H1 (cell line): ENCODE data around the gene YPEL4. TPM values are rescaled to one million over a fixed set of nuclear protein-coding genes. Genes with fewer than 3 reads are reported as not detected.
A peak's percentile ranks its signal among the peaks of the same experiment; 100 is the strongest.

ENCODE experiments used
- BACH1 ChIP-seq: IDR thresholded peaks from 2 replicates; pipeline ENCODE4 v1.6.1; 2012; ENCODE audit warnings: low read length, improper control_type of control experiment
- CEBPB ChIP-seq: IDR thresholded peaks from 2 replicates; pipeline ENCODE4 v1.6.1; 2012; ENCODE audit warnings: low read depth, low read length
- CHD2 ChIP-seq: IDR thresholded peaks from 2 replicates; pipeline ENCODE4 v1.6.1; 2012; ENCODE audit warnings: low read length, improper control_type of control experiment
- CREB1 ChIP-seq: IDR thresholded peaks from 2 replicates; pipeline ENCODE4 v1.6.1; 2012; ENCODE audit warnings: inconsistent platforms
- FOSL1 ChIP-seq: IDR thresholded peaks from 2 replicates; pipeline ENCODE4 v1.6.1; 2011; ENCODE audit warnings: mild to moderate bottlenecking, low read depth, low read length, moderate library complexity; ENCODE audit not compliant: insufficient read depth
- HDAC2 ChIP-seq, 2 experiments: fragments of 300-600 bp in 1 of 2; sonication (generic) in 1 of 2; IDR thresholded peaks; 2 replicates each; pipeline ENCODE4 v1.6.1; 2011 to 2012; ENCODE audit warnings: low read depth in 2 of 2, low read length in 2 of 2, mild to moderate bottlenecking in 2 of 2, moderate library complexity in 2 of 2, borderline replicate concordance in 1 of 2, inconsistent platforms in 1 of 2
- JUN ChIP-seq: IDR thresholded peaks from 2 replicates; pipeline ENCODE4 v1.6.1; 2011; ENCODE audit warnings: low read depth, mild to moderate bottlenecking, improper control_type of control experiment, low read length
- JUND ChIP-seq: IDR thresholded peaks from 2 replicates; pipeline ENCODE4 v1.6.1; 2011; ENCODE audit warnings: mild to moderate bottlenecking, improper control_type of control experiment, low read length
- KDM1A ChIP-seq: fragments of 200-600, 300-600 bp; sonication (generic); IDR thresholded peaks from 2 replicates; pipeline ENCODE4 v1.7.1; 2016; ENCODE audit warnings: mild to moderate bottlenecking, low read length, borderline replicate concordance
- KDM4A ChIP-seq: IDR thresholded peaks from one replicate; pipeline ENCODE4 v1.7.1; 2012; ENCODE audit warnings: low read depth, mild to moderate bottlenecking, moderate library complexity, low read length, inconsistent platforms; ENCODE audit not compliant: severe bottlenecking
- MAFK ChIP-seq: IDR thresholded peaks from 2 replicates; pipeline ENCODE4 v1.6.1; 2012; ENCODE audit warnings: low read depth, mild to moderate bottlenecking, improper control_type of control experiment, low read length
- NANOG ChIP-seq: IDR thresholded peaks from 2 replicates; pipeline ENCODE4 v1.6.1; 2011; ENCODE audit warnings: low read length, low read depth, mild to moderate bottlenecking, inconsistent platforms; ENCODE audit not compliant: insufficient read depth, poor library complexity, severe bottlenecking
- PHF8 ChIP-seq: fragments of 200-600 bp; sonication (generic); conservative IDR thresholded peaks from 2 replicates; pipeline ENCODE4 v1.7.1; 2012; ENCODE audit warnings: low read depth, mild to moderate bottlenecking, inconsistent platforms, low read length, moderate library complexity
- POU5F1 ChIP-seq: IDR thresholded peaks from 2 replicates; pipeline ENCODE4 v1.6.1; 2011; ENCODE audit warnings: low read depth, mild to moderate bottlenecking, low read length, moderate library complexity
- RAD21 ChIP-seq, 2 experiments: IDR thresholded peaks in 1 of 2; conservative IDR thresholded peaks in 1 of 2; 2 replicates each; pipeline ENCODE4 v1.6.1; 2011; ENCODE audit warnings: low read depth in 2 of 2, low read length in 2 of 2, improper control_type of control experiment in 1 of 2, inconsistent platforms in 1 of 2, mild to moderate bottlenecking in 1 of 2, moderate library complexity in 1 of 2
- RFX5 ChIP-seq: IDR thresholded peaks from 2 replicates; pipeline ENCODE4 v1.6.1; 2011; ENCODE audit warnings: low read depth, low read length, improper control_type of control experiment, borderline replicate concordance
- RNF2 ChIP-seq: fragments of 200-900, 300-1000 bp; sonication (generic); IDR thresholded peaks from 2 replicates; pipeline ENCODE4 v1.7.1; 2016; ENCODE audit warnings: borderline replicate concordance, low read depth, mild to moderate bottlenecking, antibody characterized with exemption, low read length; ENCODE audit not compliant: poor library complexity, severe bottlenecking; ENCODE audit errors: missing control alignments
- SIN3A ChIP-seq, 2 experiments: IDR thresholded peaks in 1 of 2; conservative IDR thresholded peaks in 1 of 2; 2 replicates each; pipeline ENCODE4 v1.6.1; 2011 to 2012; ENCODE audit warnings: low read length in 2 of 2, improper control_type of control experiment in 1 of 2, low read depth in 1 of 2, mild to moderate bottlenecking in 1 of 2
- SIRT6 ChIP-seq: IDR thresholded peaks from one replicate; pipeline ENCODE4 v1.7.1; 2012; ENCODE audit warnings: low read length, inconsistent platforms
- SP4 ChIP-seq: IDR thresholded peaks from 2 replicates; pipeline ENCODE4 v1.6.1; 2012; ENCODE audit warnings: low read length, inconsistent platforms
- TAF1 ChIP-seq: IDR thresholded peaks from 2 replicates; pipeline ENCODE4 v1.6.1; 2011; ENCODE audit warnings: mild to moderate bottlenecking, low read depth, low read length
- TEAD4 ChIP-seq: IDR thresholded peaks from 2 replicates; pipeline ENCODE4 v1.6.1; 2012; ENCODE audit warnings: low read depth, low read length, inconsistent platforms, mixed read lengths
- YY1 ChIP-seq: IDR thresholded peaks from 2 replicates; pipeline ENCODE4 v1.6.1; 2011; ENCODE audit warnings: low read depth, mild to moderate bottlenecking, low read length
- ZNF274 ChIP-seq: IDR thresholded peaks from 2 replicates; pipeline ENCODE4 v1.7.0; 2012; ENCODE audit warnings: low read length, borderline replicate concordance; ENCODE audit errors: extremely low read depth
- polyA plus RNA-seq, 7 experiments: library from polyadenylated mRNA; depleted of rRNA in 3 of 7; stranded (reverse) in 5 of 7; unstranded in 2 of 7; fragments of >200 nt in 5 of 7; fragments of 200-250 nt in 2 of 7; gene quantifications; 1 replicate in 5 of 7; 2 replicates in 1 of 7; 4 replicates in 1 of 7; pipeline versions ENCODE4 v1.2.1 to v1.2.3, GENCODE V29; 2011 to 2013; ENCODE audit warnings: missing spikeins in 2 of 7, mixed read lengths in 2 of 7
- total RNA-seq: library from RNA; stranded (reverse); fragmentation: NEBNext Ultra II Directional; extraction: Animal tissue kit (Norgen Biotek cat#: 25700); gene quantifications from 2 replicates; pipeline ENCODE4 v1.2.1, GENCODE V29; 2021

Gene YPEL4
- total and polyA plus RNA-seq, 2 of the 8 experiments (the other 6 are each of a cell fraction or from before 2014, with no cell fraction given), result 0.13 to 0.38 TPM

GRCh38 chr11:57648801-57649735, 644 bp downstream of the YPEL4 start (continued):
- no peak for TF ChIP-seq NANOG
- TF ChIP-seq TEAD4, result no peak
- TF ChIP-seq KDM4A, result no peak
- no peak for TF ChIP-seq RAD21 (IDR thresholded peaks at IDR 0.05 in 1 of 2, conservative IDR thresholded peaks at IDR 0.05 in 1 of 2; ENCODE audit: low read depth in 2 of 2, low read length in 2 of 2)
- TF ChIP-seq TAF1, result no peak
- no peak for TF ChIP-seq MAFK
- TF ChIP-seq JUND, result no peak
- TF ChIP-seq CHD2, result no peak
- no peak for TF ChIP-seq POU5F1
- no peak for TF ChIP-seq FOSL1
- no peak for TF ChIP-seq YY1
- TF ChIP-seq HDAC2 (IDR thresholded peaks at IDR 0.05; ENCODE audit: borderline replicate concordance in 1 of 2, low read depth in 2 of 2, low read length in 2 of 2), result 0 out of 4 replicates have a peak, but pooled peaks of 1 of the 2 experiments have one; percentile 50
- peak in 1 of 2 experiments; percentile 65; a peak in 1 of 4 replicates for TF ChIP-seq SIN3A (conservative IDR thresholded peaks at IDR 0.05 in 1 of 2, IDR thresholded peaks at IDR 0.05 in 1 of 2; ENCODE audit: low read depth in 1 of 2, low read length in 2 of 2)
- no peak for TF ChIP-seq SIRT6
- no peak for TF ChIP-seq JUN
- no peak for TF ChIP-seq ZNF274
- no peak for TF ChIP-seq SP4
- no peak for TF ChIP-seq CEBPB
- TF ChIP-seq CREB1, result no peak; the same call in 1 of the 2 replicates
- no peak for TF ChIP-seq PHF8
- TF ChIP-seq KDM1A, result peak; percentile 27; the same call in 1 of the 2 replicates
- no peak for TF ChIP-seq RNF2
- TF ChIP-seq RFX5, result no peak
- no peak for TF ChIP-seq BACH1
